HepG2 (cell line): ENCODE data around the gene PLBD2. TPM values are rescaled to one million over a fixed set of nuclear protein-coding genes. Genes with fewer than 3 reads are reported as not detected.
A peak's percentile ranks its signal among the peaks of the same experiment; 100 is the strongest.

Experiments used
- ARNT2 ChIP-seq: sonication (generic); formaldehyde crosslinking; IDR thresholded peaks from 2 replicates; pipeline ENCODE4 v1.8.0; 2022; ENCODE audit warnings: mild to moderate bottlenecking, low read depth, missing genetic modification reagents, moderate library complexity
- BCL6 ChIP-seq: IDR thresholded peaks from 2 replicates; pipeline ENCODE4 v1.6.1; 2016; ENCODE audit warnings: missing genetic modification reagents, missing compliant biosample characterization
- CBX1 ChIP-seq: IDR thresholded peaks from one replicate; pipeline ENCODE4 v1.6.1; 2016; ENCODE audit warnings: antibody characterized with exemption, low read depth
- DNMT3B ChIP-seq: conservative IDR thresholded peaks from 2 replicates; pipeline ENCODE4 v1.6.1; 2016; ENCODE audit warnings: missing biosample characterization, control low read depth
- HIC2 ChIP-seq: sonication (generic); formaldehyde crosslinking; IDR thresholded peaks from 2 replicates; pipeline ENCODE4 v1.9.0; 2022; ENCODE audit warnings: low read depth, missing genetic modification reagents
- LBX2 ChIP-seq: sonication (generic); formaldehyde crosslinking; IDR thresholded peaks from 2 replicates; pipeline ENCODE4 v1.5.0; 2020; ENCODE audit warnings: missing genetic modification reagents, mild to moderate bottlenecking, borderline replicate concordance
- MXD4 ChIP-seq: IDR thresholded peaks from 2 replicates; pipeline ENCODE4 v1.6.1; 2016; ENCODE audit warnings: mild to moderate bottlenecking, missing biosample characterization, missing genetic modification reagents
- PRDM4 ChIP-seq: sonication (generic); formaldehyde crosslinking; IDR thresholded peaks from 2 replicates; pipeline ENCODE4 v1.9.0; 2021; ENCODE audit warnings: missing genetic modification reagents, borderline replicate concordance
- SUZ12 ChIP-seq: fragments of 150-350 bp; IDR thresholded peaks from 2 replicates; pipeline ENCODE4 v1.6.1; 2014; ENCODE audit warnings: low read depth, low read length
- TRAFD1 ChIP-seq: sonication (generic); formaldehyde crosslinking; IDR thresholded peaks from 2 replicates; pipeline ENCODE4 v1.5.1; 2020; ENCODE audit warnings: missing genetic modification reagents, mild to moderate bottlenecking, borderline replicate concordance
- ZNF224 ChIP-seq: sonication (generic); formaldehyde crosslinking; IDR thresholded peaks from 2 replicates; pipeline ENCODE4 v1.5.0; 2020; ENCODE audit warnings: mild to moderate bottlenecking, missing genetic modification reagents
- ZNF362 ChIP-seq: sonication (generic); formaldehyde crosslinking; IDR thresholded peaks from 2 replicates; pipeline ENCODE4 v1.4.0; 2020; ENCODE audit warnings: missing genetic modification reagents, mild to moderate bottlenecking, borderline replicate concordance
- ZNF460 ChIP-seq: sonication (generic); formaldehyde crosslinking; IDR thresholded peaks from 2 replicates; pipeline ENCODE4 v1.5.1; 2020; ENCODE audit warnings: missing genetic modification reagents, mild to moderate bottlenecking, borderline replicate concordance
- ZNF543 ChIP-seq: sonication (generic); formaldehyde crosslinking; IDR thresholded peaks from 2 replicates; pipeline ENCODE4 v1.4.0; 2020; ENCODE audit warnings: mild to moderate bottlenecking, missing genetic modification reagents
- ZNF7 ChIP-seq: IDR thresholded peaks from 2 replicates; pipeline ENCODE4 v1.6.1; 2016; ENCODE audit warnings: missing biosample characterization, missing genetic modification reagents
- ZNF724P ChIP-seq: sonication (generic); formaldehyde crosslinking; IDR thresholded peaks from 2 replicates; pipeline ENCODE4 v1.8.0; 2022; ENCODE audit warnings: missing genetic modification reagents, borderline replicate concordance
- ZNF782 ChIP-seq: sonication (generic); formaldehyde crosslinking; IDR thresholded peaks from 2 replicates; pipeline ENCODE4 v1.4.0; 2020; ENCODE audit warnings: missing genetic modification reagents, mild to moderate bottlenecking, borderline replicate concordance
- ZUFSP ChIP-seq: sonication (generic); formaldehyde crosslinking; IDR thresholded peaks from 2 replicates; pipeline ENCODE4 v1.9.0; 2021; ENCODE audit warnings: missing genetic modification reagents, mild to moderate bottlenecking, borderline replicate concordance
- polyA plus RNA-seq, 8 experiments: library from polyadenylated mRNA; depleted of rRNA in 3 of 8; stranded (reverse) in 7 of 8; unstranded in 1 of 8; fragments of >200 nt; fragmentation: Illumina TruSeq in 4 of 8; extraction: Trizol in 4 of 8; gene quantifications; 2 replicates each; pipeline versions ENCODE4 v1.2.1 to v1.2.3, GENCODE V29; 2011 to 2016; ENCODE audit warnings: low read depth in 4 of 8, missing spikeins in 1 of 8, mixed read lengths in 1 of 8; ENCODE audit not compliant: insufficient read depth in 1 of 8
- total RNA-seq, 5 experiments: library from RNA; depleted of rRNA; stranded (reverse); fragments of >200 nt; fragmentation: Illumina TruSeq; extraction: Trizol; gene quantifications; 2 replicates each; pipeline ENCODE4 v1.2.3, GENCODE V29; 2016; ENCODE audit warnings: low read depth in 1 of 5

Gene PLBD2
- total and polyA plus RNA-seq, 2 of the 13 experiments (the other 11 are each of a cell fraction or from before 2014, with no cell fraction given): 6.7 to 8.5 TPM

- TF ChIP-seq TRAFD1 (CRISPR knock-in tag) (no peak), LBX2 (CRISPR knock-in tag) (peak; percentile 47; the same call in 1 of the 2 replicates), BCL6 (CRISPR knock-in tag) (peak; percentile 47; the same call in 1 of the 2 replicates), ZNF7 (CRISPR knock-in tag) (no peak), HIC2 (CRISPR knock-in tag) (no peak), MXD4 (CRISPR knock-in tag) (no peak), PRDM4 (CRISPR knock-in tag) (no peak), CBX1 (no peak), DNMT3B (CRISPR knock-in tag) (no peak), ZNF724P (CRISPR knock-in tag) (peak; percentile 69; the same call in 1 of the 2 replicates), ZNF224 (no peak), ARNT2 (CRISPR knock-in tag) (peak; percentile 92), SUZ12 (no peak), ZNF543 (peak; percentile 78; the same call in 1 of the 2 replicates), ZUFSP (CRISPR knock-in tag) (no peak), ZNF362 (CRISPR knock-in tag) (0 out of 2 replicates have a peak, but pooled peaks have one; percentile 16), ZNF782 (CRISPR knock-in tag) (0 out of 2 replicates have a peak, but pooled peaks have one; percentile 55), ZNF460 (CRISPR knock-in tag) (no peak)
These were observed 23.4 kb upstream of the PLBD2 start, which contains the start of gene SLC8B1 (continued) for GRCh38 chr12:113334786-113335539.
